Brain microvascular endothelial cell (primary cell): Measurements from ENCODE around the gene CTPS2.

Experiments used
- DNase-seq: peaks from one replicate; pipeline ENCODE4 v3.0.0-alpha.2; 2020
- H3K27ac ChIP-seq: fragments of 250-450 bp; sonication (Bioruptor Pico); 2 replicates; pipeline ENCODE4 v1.5.1; 2020; ENCODE audit warnings: mild to moderate bottlenecking, moderate library complexity
- H3K27me3 ChIP-seq: fragments of 250-450 bp; sonication (Bioruptor Pico); replicated peaks from 2 replicates; pipeline ENCODE4 v1.5.1; 2020; ENCODE audit warnings: mild to moderate bottlenecking
- H3K36me3 ChIP-seq: fragments of 250-450 bp; sonication (Bioruptor Pico); replicated peaks from 2 replicates; pipeline ENCODE4 v1.5.1; 2020; ENCODE audit warnings: mild to moderate bottlenecking
- H3K4me3 ChIP-seq: 2 replicates; pipeline ENCODE4 v1.5.1; 2011; ENCODE audit warnings: low read depth, mild to moderate bottlenecking, control low read depth, low read length, moderate library complexity
- CTCF ChIP-seq: IDR thresholded peaks from 2 replicates; pipeline ENCODE4 v1.5.1; 2011; ENCODE audit warnings: low read depth, mild to moderate bottlenecking, moderate library complexity, low read length, control low read depth, inconsistent platforms; ENCODE audit errors: missing control alignments
- in situ Hi-C: cut with HindIII; loops from 2 replicates; pipeline ENCODE4 v1.10.0; 2017; ENCODE audit warnings: low sequenced_read_pairs, low pct_ligation_motif_present

CTPS2 gene

GRCh38 chrX:16552546-16552945, 159.9 kb downstream of the CTPS2 start:
- in situ Hi-C loops: no loop called here
- H3K27me3 ChIP-seq: no peaks in the 10 kb centered on the region
- TF ChIP-seq CTCF: no peak
- no peak overlapping the region for H3K4me3 ChIP-seq
- no peak for DNase-seq
- no peaks in the 10 kb centered on the region for H3K36me3 ChIP-seq
- no peak overlapping the region for H3K27ac ChIP-seq

GRCh38 chrX:16547644-16548043, 164.8 kb downstream of the CTPS2 start:
- DNase-seq: no peak
- no peaks in the 10 kb centered on the region for H3K27me3 ChIP-seq
- no peaks in the 10 kb centered on the region for H3K36me3 ChIP-seq
- TF ChIP-seq CTCF: no peak
- in situ Hi-C loops: no loop called here
- no peak overlapping the region for H3K27ac ChIP-seq
- H3K4me3 ChIP-seq: no peak overlapping the region

GRCh38 chrX:16544969-16545368, 167.5 kb downstream of the CTPS2 start:
- no peak overlapping the region for H3K4me3 ChIP-seq
- H3K27ac ChIP-seq: no peak overlapping the region
- in situ Hi-C loops: no loop called here
- TF ChIP-seq CTCF: no peak
- no peak for DNase-seq
- H3K27me3 ChIP-seq: no peaks in the 10 kb centered on the region
- no peaks in the 10 kb centered on the region for H3K36me3 ChIP-seq
